T47D (cell line): ENCODE measurements around the gene ASAP3.
A peak's percentile ranks its signal among the peaks of the same experiment; 100 is the strongest.

Experiments used
- DNase-seq, 2 experiments: peaks; one replicate each; pipeline versions ENCODE4 v3.0.0 to v3.0.0-alpha.2; 2011 to 2012; ENCODE audit warnings: low read depth in 1 of 2, low spot score in 1 of 2
- JUND ChIP-seq: IDR thresholded peaks from 2 replicates; pipeline ENCODE4 v1.6.1; 2012; ENCODE audit warnings: low read depth
- in situ Hi-C: cut with HindIII; loops from 2 replicates; pipeline ENCODE4 v1.10.0; 2016; ENCODE audit warnings: low sequenced_read_pairs, low pct_unique_long_range_greater_than_20kb

ASAP3 gene

GRCh38 chr1:23431431-23431830 is 52.5 kb downstream of the ASAP3 start:
- DNase-seq = no peak
- TF ChIP-seq JUND = no peak
- in situ Hi-C loops = no loop called here

GRCh38 chr1:23430803-23431202 is 53.2 kb downstream of the ASAP3 start:
- DNase-seq = no peak
- TF ChIP-seq JUND = no peak
- in situ Hi-C loops = no loop called here

- in situ Hi-C loops = no loop called here
- TF ChIP-seq JUND = no peak
- DNase-seq = no peak
Measured at GRCh38 chr1:23428136-23428905, 55.7 kb downstream of the ASAP3 start.

GRCh38 chr1:23427550-23427949 is 56.4 kb downstream of the ASAP3 start:
- in situ Hi-C loops = no loop called here
- no peak for DNase-seq
- no peak for TF ChIP-seq JUND

- TF ChIP-seq JUND = no peak
- DNase-seq = no peak
- in situ Hi-C loops = no loop called here
Measured at GRCh38 chr1:23426828-23427227, 57.2 kb downstream of the ASAP3 start.

GRCh38 chr1:23425193-23425494 is 58.8 kb downstream of the ASAP3 start:
- in situ Hi-C loops = no loop called here

GRCh38 chr1:23424293-23425192 is 59.4 kb downstream of the ASAP3 start, which contains the start of gene TCEA3:
TCEA3 (minus strand) TSS chr1:23424748; CDS start chr1:23424633, 115 bp downstream.
- peak; percentile 39 to 62 for DNase-seq
- no peak for TF ChIP-seq JUND
- in situ Hi-C loops = no loop called here

More at GRCh38 chr1:23425193-23425494, 58.8 kb downstream of the ASAP3 start:
- no peak for DNase-seq
- TF ChIP-seq JUND = no peak

GRCh38 chr1:23423415-23424292 is 60.3 kb downstream of the ASAP3 start:
- peak; percentile 45 to 53 for DNase-seq
- no peak for TF ChIP-seq JUND
- in situ Hi-C loops = no loop called here

- in situ Hi-C loops = no loop called here
- no peak for DNase-seq
- TF ChIP-seq JUND = no peak
Measured at GRCh38 chr1:23422941-23423340, 61.0 kb downstream of the ASAP3 start.

GRCh38 chr1:23422241-23422877 is 61.6 kb downstream of the ASAP3 start:
- in situ Hi-C loops = no loop called here
- TF ChIP-seq JUND = no peak
- no peak for DNase-seq

- in situ Hi-C loops = no loop called here
- no peak for TF ChIP-seq JUND
- no peak for DNase-seq
Measured at GRCh38 chr1:23421753-23422240, 62.2 kb downstream of the ASAP3 start.

- in situ Hi-C loops = no loop called here
- TF ChIP-seq JUND = no peak
Measured at GRCh38 chr1:23421343-23421742, 62.6 kb downstream of the ASAP3 start.

More at GRCh38 chr1:23421343-23421742, 62.6 kb downstream of the ASAP3 start:
- no peak for DNase-seq
